PC-3 (cell line): Measurements from ENCODE around the gene ATOX1.

ENCODE experiments used
- EZH2 ChIP-seq: fragments of 300-600 bp; sonication (generic); IDR thresholded peaks from one replicate; pipeline ENCODE4 v1.6.1; 2017; ENCODE audit warnings: antibody characterized with exemption, mild to moderate bottlenecking, low read length; ENCODE audit not compliant: unreplicated experiment
- EZH2phosphoT487 ChIP-seq: fragments of 300-600 bp; sonication (generic); IDR thresholded peaks from 2 replicates; pipeline ENCODE4 v1.6.1; 2018; ENCODE audit warnings: mild to moderate bottlenecking, antibody characterized with exemption, low read length, borderline replicate concordance
- TF ChIP-seq, protein P1 (sequence below): fragments of 300-600 bp; sonication (generic); conservative IDR thresholded peaks from 2 replicates; pipeline ENCODE4 v1.5.1; 2017; ENCODE audit warnings: antibody characterized with exemption, low read depth, mild to moderate bottlenecking, low read length

DNA sequence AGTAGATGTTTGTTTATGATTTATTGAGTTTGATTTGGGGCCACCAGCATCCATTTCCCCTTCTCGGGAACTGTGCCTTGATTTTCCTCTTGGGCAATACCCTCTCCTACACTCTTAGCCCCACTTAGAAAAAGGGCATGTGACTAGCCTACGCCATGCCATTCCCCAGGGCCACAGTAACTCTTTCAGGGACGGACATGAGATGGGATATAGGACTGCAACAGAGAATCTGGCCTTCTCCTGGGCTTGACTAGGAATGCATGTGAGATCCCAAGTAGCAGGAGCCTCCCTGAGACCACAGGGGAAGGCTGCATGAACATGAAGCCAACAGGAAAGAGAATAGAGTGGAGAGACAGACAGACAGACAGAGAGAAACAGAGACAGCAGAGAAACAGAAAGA lies 41.0 kb downstream of the ATOX1 start:
- TF ChIP-seq, protein P1, sequence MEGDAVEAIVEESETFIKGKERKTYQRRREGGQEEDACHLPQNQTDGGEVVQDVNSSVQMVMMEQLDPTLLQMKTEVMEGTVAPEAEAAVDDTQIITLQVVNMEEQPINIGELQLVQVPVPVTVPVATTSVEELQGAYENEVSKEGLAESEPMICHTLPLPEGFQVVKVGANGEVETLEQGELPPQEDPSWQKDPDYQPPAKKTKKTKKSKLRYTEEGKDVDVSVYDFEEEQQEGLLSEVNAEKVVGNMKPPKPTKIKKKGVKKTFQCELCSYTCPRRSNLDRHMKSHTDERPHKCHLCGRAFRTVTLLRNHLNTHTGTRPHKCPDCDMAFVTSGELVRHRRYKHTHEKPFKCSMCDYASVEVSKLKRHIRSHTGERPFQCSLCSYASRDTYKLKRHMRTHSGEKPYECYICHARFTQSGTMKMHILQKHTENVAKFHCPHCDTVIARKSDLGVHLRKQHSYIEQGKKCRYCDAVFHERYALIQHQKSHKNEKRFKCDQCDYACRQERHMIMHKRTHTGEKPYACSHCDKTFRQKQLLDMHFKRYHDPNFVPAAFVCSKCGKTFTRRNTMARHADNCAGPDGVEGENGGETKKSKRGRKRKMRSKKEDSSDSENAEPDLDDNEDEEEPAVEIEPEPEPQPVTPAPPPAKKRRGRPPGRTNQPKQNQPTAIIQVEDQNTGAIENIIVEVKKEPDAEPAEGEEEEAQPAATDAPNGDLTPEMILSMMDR = no peak
- no peak for TF ChIP-seq EZH2
- TF ChIP-seq EZH2phosphoT487 = no peak
